WERI-Rb-1 (cell line): ENCODE measurements around the gene EPGN.

ENCODE experiments used
- DNase-seq: peaks from one replicate; pipeline ENCODE4 v3.0.0-alpha.2; 2020
- H3K27ac ChIP-seq: fragments of 250-450 bp; sonication (Bioruptor Pico); 2 replicates; pipeline ENCODE4 v1.5.1; 2020; ENCODE audit warnings: mild to moderate bottlenecking, moderate library complexity
- H3K27me3 ChIP-seq: fragments of 250-450 bp; sonication (Bioruptor Pico); 2 replicates; pipeline ENCODE4 v1.5.1; 2021; ENCODE audit warnings: mild to moderate bottlenecking, low read depth, moderate library complexity; ENCODE audit not compliant: insufficient read depth, severe bottlenecking
- H3K36me3 ChIP-seq: fragments of 250-450 bp; sonication (Bioruptor Pico); 2 replicates; pipeline ENCODE4 v1.5.1; 2020; ENCODE audit warnings: mild to moderate bottlenecking, moderate library complexity
- H3K4me3 ChIP-seq: 2 replicates; pipeline ENCODE4 v1.5.1; 2011; ENCODE audit warnings: low read depth, mild to moderate bottlenecking, control low read depth, low read length
- H3K9me3 ChIP-seq: fragments of 250-450 bp; sonication (Bioruptor Pico); 2 replicates; pipeline ENCODE4 v1.5.1; 2021; ENCODE audit warnings: mild to moderate bottlenecking, moderate library complexity; ENCODE audit not compliant: severe bottlenecking
- CTCF ChIP-seq: IDR thresholded peaks from 2 replicates; pipeline ENCODE4 v1.5.1; 2011; ENCODE audit warnings: low read depth, mild to moderate bottlenecking, control low read depth, inconsistent platforms, low read length

The EPGN gene

GRCh38 chr4:74325886-74326285 is 17.6 kb downstream of the EPGN start:
- Histone ChIP-seq H3K27me3 (no peaks in the 10 kb centered on the region), H3K27ac (no peak overlapping the region), H3K36me3 (no peaks in the 10 kb centered on the region), H3K4me3 (no peak overlapping the region), H3K9me3 (no peaks in the 10 kb centered on the region)
- no peak for TF ChIP-seq CTCF
- DNase-seq, result no peak

- no peaks in the 10 kb centered on the region for H3K27me3 ChIP-seq
- H3K36me3 ChIP-seq, result no peaks in the 10 kb centered on the region
- no peak overlapping the region for H3K27ac ChIP-seq
- no peak for DNase-seq
- no peaks in the 10 kb centered on the region for H3K9me3 ChIP-seq
- H3K4me3 ChIP-seq, result no peak overlapping the region
- TF ChIP-seq CTCF, result no peak
Measured at GRCh38 chr4:74327762-74328161, 19.5 kb downstream of the EPGN start.

- TF ChIP-seq CTCF, result no peak
- no peaks in the 10 kb centered on the region for H3K9me3 ChIP-seq
- H3K4me3 ChIP-seq, result no peak overlapping the region
- no peak for DNase-seq
- no peak overlapping the region for H3K27ac ChIP-seq
- H3K27me3 ChIP-seq, result no peaks in the 10 kb centered on the region
- H3K36me3 ChIP-seq, result no peaks in the 10 kb centered on the region
Measured at GRCh38 chr4:74328501-74328900, 20.2 kb downstream of the EPGN start.

GRCh38 chr4:74329307-74329706 is 21.0 kb downstream of the EPGN start:
- TF ChIP-seq CTCF, result no peak

GRCh38 chr4:74330295-74330750 is 22.1 kb downstream of the EPGN start:
- H3K27me3 ChIP-seq, result no peaks in the 10 kb centered on the region
- TF ChIP-seq CTCF, result no peak
- no peak overlapping the region for H3K27ac ChIP-seq
- no peak for DNase-seq
- no peaks in the 10 kb centered on the region for H3K9me3 ChIP-seq
- no peak overlapping the region for H3K4me3 ChIP-seq
- no peaks in the 10 kb centered on the region for H3K36me3 ChIP-seq

More at GRCh38 chr4:74329307-74329706, 21.0 kb downstream of the EPGN start:
- H3K36me3 ChIP-seq, result no peaks in the 10 kb centered on the region
- H3K4me3 ChIP-seq, result no peak overlapping the region
- DNase-seq, result no peak
- H3K27ac ChIP-seq, result no peak overlapping the region
- no peaks in the 10 kb centered on the region for H3K9me3 ChIP-seq
- no peaks in the 10 kb centered on the region for H3K27me3 ChIP-seq

GRCh38 chr4:74331252-74331651 is 23.0 kb downstream of the EPGN start:
- no peaks in the 10 kb centered on the region for H3K36me3 ChIP-seq
- no peak overlapping the region for H3K27ac ChIP-seq
- TF ChIP-seq CTCF, result no peak
- H3K27me3 ChIP-seq, result no peaks in the 10 kb centered on the region
- H3K4me3 ChIP-seq, result no peak overlapping the region
- H3K9me3 ChIP-seq, result no peaks in the 10 kb centered on the region
- DNase-seq, result no peak
